ENCODE data around the gene LYRM1. TPM values are rescaled to one million over a fixed set of nuclear protein-coding genes. Genes with fewer than 3 reads are reported as not detected.
A peak's percentile ranks its signal among the peaks of the same experiment; 100 is the strongest.

Gene LYRM1
- total and polyA plus RNA-seq, 4 donors, result 27.8 to 50.5 (median 31.1) TPM

GRCh38 chr16:20894388-20894787 lies 6.2 kb upstream of the LYRM1 start:
- Histone ChIP-seq H3K36me3 (ENCODE audit: control insufficient read depth in 4 of 4, insufficient read depth in 4 of 4, low read length in 4 of 4) (peaks cover 2 to 11% (median 11%) of the 10 kb centered on the region in 4 donors), H3K9ac (ENCODE audit: insufficient read depth in 1 of 2, low read length in 2 of 2) (no peak overlapping the region), H3K4me1 (ENCODE audit: control insufficient read depth in 5 of 5, insufficient read depth in 5 of 5, low read length in 5 of 5) (peaks cover 4 to 21% (median 12%) of the 10 kb centered on the region in 5 donors), H3K4me3 (no peak overlapping the region), H3K27me3 (ENCODE audit: control insufficient read depth in 3 of 3, insufficient read depth in 3 of 3, low read length in 2 of 3) (no peaks in the 10 kb centered on the region), H3K9me3 (ENCODE audit: control insufficient read depth in 4 of 4, insufficient read depth in 3 of 4, low read length in 3 of 4) (no peaks in the 10 kb centered on the region), H3K27ac (ENCODE audit: low read depth in 1 of 2, low read length in 1 of 2) (no peak overlapping the region)
- 85 to 92% methylated on average over 2 of the region's 2 CpGs for WGBS, 2 donors
- no peak for ATAC-seq (ENCODE audit: insufficient read depth, low FRiP score)
- DNase-seq, result no peak
- TF ChIP-seq, protein P1, sequence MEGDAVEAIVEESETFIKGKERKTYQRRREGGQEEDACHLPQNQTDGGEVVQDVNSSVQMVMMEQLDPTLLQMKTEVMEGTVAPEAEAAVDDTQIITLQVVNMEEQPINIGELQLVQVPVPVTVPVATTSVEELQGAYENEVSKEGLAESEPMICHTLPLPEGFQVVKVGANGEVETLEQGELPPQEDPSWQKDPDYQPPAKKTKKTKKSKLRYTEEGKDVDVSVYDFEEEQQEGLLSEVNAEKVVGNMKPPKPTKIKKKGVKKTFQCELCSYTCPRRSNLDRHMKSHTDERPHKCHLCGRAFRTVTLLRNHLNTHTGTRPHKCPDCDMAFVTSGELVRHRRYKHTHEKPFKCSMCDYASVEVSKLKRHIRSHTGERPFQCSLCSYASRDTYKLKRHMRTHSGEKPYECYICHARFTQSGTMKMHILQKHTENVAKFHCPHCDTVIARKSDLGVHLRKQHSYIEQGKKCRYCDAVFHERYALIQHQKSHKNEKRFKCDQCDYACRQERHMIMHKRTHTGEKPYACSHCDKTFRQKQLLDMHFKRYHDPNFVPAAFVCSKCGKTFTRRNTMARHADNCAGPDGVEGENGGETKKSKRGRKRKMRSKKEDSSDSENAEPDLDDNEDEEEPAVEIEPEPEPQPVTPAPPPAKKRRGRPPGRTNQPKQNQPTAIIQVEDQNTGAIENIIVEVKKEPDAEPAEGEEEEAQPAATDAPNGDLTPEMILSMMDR (IDR thresholded peaks at IDR 0.05; ENCODE audit: control extremely low read depth, extremely low read depth), result no peak

DNA sequence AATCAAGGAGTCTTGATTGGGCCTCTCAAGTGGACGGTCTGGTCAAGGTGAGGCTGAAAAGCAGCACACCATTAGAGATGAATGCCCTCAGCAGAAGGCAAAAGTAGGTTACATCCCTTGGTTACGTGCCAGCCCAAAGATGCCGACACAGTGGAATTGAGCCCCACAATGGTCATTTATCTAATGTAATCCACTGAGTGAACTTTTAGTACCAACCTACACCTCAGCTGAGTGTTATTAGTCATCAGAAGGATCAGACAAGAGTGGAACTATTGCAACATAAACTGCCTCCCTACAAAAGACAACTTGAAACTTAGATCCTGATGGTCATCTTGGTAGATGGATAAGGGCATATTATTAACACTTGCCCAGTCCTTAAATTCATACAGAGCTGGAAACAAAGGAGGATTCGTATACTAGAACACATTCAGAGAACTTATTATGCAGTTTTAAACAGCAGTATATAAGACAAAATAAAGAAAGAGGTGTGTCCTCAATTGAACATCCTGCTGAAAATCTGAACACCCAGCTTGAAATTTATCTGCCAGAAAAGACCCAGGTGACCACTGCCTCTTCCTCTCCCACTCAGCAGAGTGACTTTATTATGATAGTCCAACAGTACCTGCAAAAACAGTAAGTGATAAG lies 3.2 kb upstream of the LYRM1 start:
- ATAC-seq (ENCODE audit: insufficient read depth, low FRiP score) (no peak), DNase-seq (no peak)
- peaks cover 4 to 24% (median 15%) of the 10 kb centered on the region in 5 donors for H3K4me1 ChIP-seq (ENCODE audit: control insufficient read depth in 5 of 5, insufficient read depth in 5 of 5, low read length in 5 of 5)
- 72 to 87% methylated on average over 4 of the region's 4 CpGs for WGBS, 2 donors
- TF ChIP-seq, protein P1 (IDR thresholded peaks at IDR 0.05; ENCODE audit: control extremely low read depth, extremely low read depth), result no peak
- H3K27ac ChIP-seq (ENCODE audit: low read depth in 1 of 2, low read length in 1 of 2), result peak overlapping the region; percentile 64 to 68
- H3K9me3 ChIP-seq (ENCODE audit: control insufficient read depth in 4 of 4, insufficient read depth in 3 of 4, low read length in 3 of 4), result no peaks in the 10 kb centered on the region
- H3K4me3 ChIP-seq, result no peak overlapping the region
- peaks cover 0 to 9% (median 8%) of the 10 kb centered on the region in 4 donors for H3K36me3 ChIP-seq (ENCODE audit: control insufficient read depth in 4 of 4, insufficient read depth in 4 of 4, low read length in 4 of 4)
- H3K27me3 ChIP-seq (ENCODE audit: control insufficient read depth in 3 of 3, insufficient read depth in 3 of 3, low read length in 2 of 3), result no peaks in the 10 kb centered on the region
- H3K9ac ChIP-seq (ENCODE audit: insufficient read depth in 1 of 2, low read length in 2 of 2), result no peak overlapping the region

DNA sequence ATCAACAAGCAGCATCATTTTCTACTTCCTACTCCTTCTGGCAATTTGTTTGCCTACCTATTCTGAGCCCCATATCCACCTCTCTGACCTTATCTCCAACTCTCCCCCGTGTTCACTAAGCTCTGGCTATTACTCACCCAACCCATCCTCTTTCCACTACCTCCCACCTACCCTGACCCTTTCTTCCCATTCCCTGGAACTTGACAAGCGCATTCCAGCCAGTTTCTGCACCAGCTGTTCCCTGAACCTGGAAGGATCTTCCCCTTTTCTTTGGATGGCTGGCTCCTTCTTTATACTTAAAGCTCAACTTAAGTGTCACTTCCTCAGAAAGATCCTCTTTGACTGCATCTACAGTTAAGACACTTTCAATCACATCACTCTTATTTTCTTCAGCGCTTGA lies 2.6 kb upstream of the LYRM1 start:
- WGBS, 2 donors, result 71 to 81% methylated on average over 3 of the region's 3 CpGs
- Histone ChIP-seq H3K27me3 (ENCODE audit: control insufficient read depth in 3 of 3, insufficient read depth in 3 of 3, low read length in 2 of 3) (no peaks in the 10 kb centered on the region), H3K4me1 (ENCODE audit: control insufficient read depth in 5 of 5, insufficient read depth in 5 of 5, low read length in 5 of 5) (peaks cover 4 to 24% (median 15%) of the 10 kb centered on the region in 5 donors), H3K36me3 (ENCODE audit: control insufficient read depth in 4 of 4, insufficient read depth in 4 of 4, low read length in 4 of 4) (peaks cover 0 to 8% (median 7%) of the 10 kb centered on the region in 4 donors), H3K9me3 (ENCODE audit: control insufficient read depth in 4 of 4, insufficient read depth in 3 of 4, low read length in 3 of 4) (no peaks in the 10 kb centered on the region), H3K27ac (ENCODE audit: low read depth in 1 of 2, low read length in 1 of 2) (peak overlapping the region; percentile 48 to 50), H3K9ac (ENCODE audit: insufficient read depth in 1 of 2, low read length in 2 of 2) (no peak overlapping the region), H3K4me3 (no peak overlapping the region)
- ATAC-seq (ENCODE audit: insufficient read depth, low FRiP score) (no peak), DNase-seq (no peak)
- TF ChIP-seq, protein P1 (IDR thresholded peaks at IDR 0.05; ENCODE audit: control extremely low read depth, extremely low read depth), result no peak

Data from lung (tissue), 12 donors.